Fibroblast of the aortic adventitia (primary cell): ENCODE measurements around the gene ARHGAP42. TPM values are rescaled to one million over a fixed set of nuclear protein-coding genes. Genes with fewer than 3 reads are reported as not detected.

ENCODE experiments used
- DNase-seq: peaks from one replicate; pipeline ENCODE4 v3.0.0-alpha.2; 2010; ENCODE audit warnings: low read depth
- H3K4me3 ChIP-seq: 2 replicates; pipeline ENCODE4 v1.5.1; 2011; ENCODE audit warnings: low read depth, mild to moderate bottlenecking, control low read depth, low read length, moderate library complexity
- total RNA-seq: library from RNA; depleted of rRNA; stranded (reverse); fragments of >200 nt; gene quantifications from 2 replicates; pipeline ENCODE4 v1.2.3, GENCODE V29; 2012; ENCODE audit warnings: low replicate concordance
- TF ChIP-seq, protein P1 (sequence below): IDR thresholded peaks from 2 replicates; pipeline ENCODE4 v1.5.1; 2011; ENCODE audit warnings: mild to moderate bottlenecking, low read length, control low read depth, inconsistent platforms; ENCODE audit not compliant: insufficient read depth

Gene ARHGAP42
- total RNA-seq, 1 donor: 12.6 TPM

- TF ChIP-seq, protein P1, sequence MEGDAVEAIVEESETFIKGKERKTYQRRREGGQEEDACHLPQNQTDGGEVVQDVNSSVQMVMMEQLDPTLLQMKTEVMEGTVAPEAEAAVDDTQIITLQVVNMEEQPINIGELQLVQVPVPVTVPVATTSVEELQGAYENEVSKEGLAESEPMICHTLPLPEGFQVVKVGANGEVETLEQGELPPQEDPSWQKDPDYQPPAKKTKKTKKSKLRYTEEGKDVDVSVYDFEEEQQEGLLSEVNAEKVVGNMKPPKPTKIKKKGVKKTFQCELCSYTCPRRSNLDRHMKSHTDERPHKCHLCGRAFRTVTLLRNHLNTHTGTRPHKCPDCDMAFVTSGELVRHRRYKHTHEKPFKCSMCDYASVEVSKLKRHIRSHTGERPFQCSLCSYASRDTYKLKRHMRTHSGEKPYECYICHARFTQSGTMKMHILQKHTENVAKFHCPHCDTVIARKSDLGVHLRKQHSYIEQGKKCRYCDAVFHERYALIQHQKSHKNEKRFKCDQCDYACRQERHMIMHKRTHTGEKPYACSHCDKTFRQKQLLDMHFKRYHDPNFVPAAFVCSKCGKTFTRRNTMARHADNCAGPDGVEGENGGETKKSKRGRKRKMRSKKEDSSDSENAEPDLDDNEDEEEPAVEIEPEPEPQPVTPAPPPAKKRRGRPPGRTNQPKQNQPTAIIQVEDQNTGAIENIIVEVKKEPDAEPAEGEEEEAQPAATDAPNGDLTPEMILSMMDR: no peak
Measured at GRCh38 chr11:100981196-100981824, 294.2 kb downstream of the ARHGAP42 start.

DNA sequence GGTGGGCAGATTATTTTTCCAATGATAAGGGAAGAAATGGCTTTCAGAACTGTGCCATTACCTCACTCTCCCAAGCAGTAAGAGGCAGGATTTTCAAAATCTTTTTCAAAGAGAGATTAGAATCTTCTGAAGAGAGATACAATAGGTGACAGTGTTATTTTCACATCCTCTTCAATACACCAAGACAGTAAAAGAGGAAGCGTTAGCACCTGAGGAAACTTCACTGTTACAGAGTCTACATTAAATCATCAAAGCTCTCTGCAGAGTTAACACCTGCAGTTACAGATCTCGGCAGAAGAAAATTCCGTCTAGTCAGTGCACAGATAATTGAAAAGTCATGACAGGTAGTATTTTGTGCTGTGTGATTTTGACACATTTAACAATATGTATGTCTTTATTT lies 297.6 kb downstream of the ARHGAP42 start:
- TF ChIP-seq, protein P1: no peak
- DNase-seq: no peak
- H3K4me3 ChIP-seq: no peak overlapping the region

More at GRCh38 chr11:100981196-100981824, 294.2 kb downstream of the ARHGAP42 start:
- DNase-seq: no peak
- no peak overlapping the region for H3K4me3 ChIP-seq

- DNase-seq: no peak
- TF ChIP-seq, protein P1: no peak
- no peak overlapping the region for H3K4me3 ChIP-seq
Measured at GRCh38 chr11:100990931-100991330, 303.8 kb downstream of the ARHGAP42 start.

- DNase-seq: no peak
- TF ChIP-seq, protein P1: no peak
- H3K4me3 ChIP-seq: no peak overlapping the region
Measured at GRCh38 chr11:100991541-100991940, 304.5 kb downstream of the ARHGAP42 start.

DNA sequence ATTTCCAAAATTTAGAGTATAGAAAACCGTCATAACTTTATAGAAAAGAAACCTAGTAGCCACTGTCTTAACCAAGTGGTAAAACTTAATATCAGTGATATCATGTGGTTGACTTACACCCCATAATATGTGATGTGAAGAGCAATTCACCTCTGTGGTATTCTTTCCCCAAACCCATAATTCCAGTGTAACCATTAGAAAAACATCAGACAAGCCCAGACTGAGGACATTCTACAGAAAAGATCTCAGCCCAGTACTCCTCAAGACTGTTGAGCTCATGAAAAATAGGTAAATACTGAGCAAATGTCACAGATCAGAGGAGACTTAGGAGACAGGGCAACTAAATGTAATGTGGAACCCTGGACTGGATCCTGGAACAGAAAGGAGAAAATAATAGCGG lies 307.9 kb downstream of the ARHGAP42 start:
- TF ChIP-seq, protein P1: no peak
- DNase-seq: no peak
- no peak overlapping the region for H3K4me3 ChIP-seq

DNA sequence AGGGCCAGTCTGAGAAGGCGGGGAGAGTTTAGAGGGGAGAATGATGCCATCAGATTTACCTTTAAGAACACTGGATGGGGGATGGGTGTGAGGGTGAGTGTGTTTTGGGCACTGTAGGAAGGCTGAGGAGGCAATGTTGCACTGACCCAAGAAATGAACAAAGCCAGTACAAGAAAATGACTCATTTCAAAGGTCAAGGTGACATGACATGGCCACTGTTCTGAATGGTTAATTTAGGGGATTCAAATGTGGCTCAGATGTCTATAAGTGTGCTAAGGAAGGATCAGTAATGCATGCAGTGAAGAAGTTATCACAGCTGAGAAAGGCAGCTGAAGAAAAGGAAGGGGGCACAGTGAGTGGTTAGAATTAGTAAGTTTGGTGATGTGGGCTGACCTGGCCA lies 312.7 kb downstream of the ARHGAP42 start:
- no peak overlapping the region for H3K4me3 ChIP-seq
- DNase-seq: no peak
- TF ChIP-seq, protein P1: no peak

GRCh38 chr11:101003468-101003867 lies 316.4 kb downstream of the ARHGAP42 start:
- no peak for DNase-seq
- TF ChIP-seq, protein P1: no peak
- H3K4me3 ChIP-seq: no peak overlapping the region
